ENCODE results near the gene SF3A2. TPM values are rescaled to one million over a fixed set of nuclear protein-coding genes. Genes with fewer than 3 reads are reported as not detected.

Gene SF3A2
- total RNA-seq, 2 experiments from 2014 or later = 124 to 206 TPM

DNA sequence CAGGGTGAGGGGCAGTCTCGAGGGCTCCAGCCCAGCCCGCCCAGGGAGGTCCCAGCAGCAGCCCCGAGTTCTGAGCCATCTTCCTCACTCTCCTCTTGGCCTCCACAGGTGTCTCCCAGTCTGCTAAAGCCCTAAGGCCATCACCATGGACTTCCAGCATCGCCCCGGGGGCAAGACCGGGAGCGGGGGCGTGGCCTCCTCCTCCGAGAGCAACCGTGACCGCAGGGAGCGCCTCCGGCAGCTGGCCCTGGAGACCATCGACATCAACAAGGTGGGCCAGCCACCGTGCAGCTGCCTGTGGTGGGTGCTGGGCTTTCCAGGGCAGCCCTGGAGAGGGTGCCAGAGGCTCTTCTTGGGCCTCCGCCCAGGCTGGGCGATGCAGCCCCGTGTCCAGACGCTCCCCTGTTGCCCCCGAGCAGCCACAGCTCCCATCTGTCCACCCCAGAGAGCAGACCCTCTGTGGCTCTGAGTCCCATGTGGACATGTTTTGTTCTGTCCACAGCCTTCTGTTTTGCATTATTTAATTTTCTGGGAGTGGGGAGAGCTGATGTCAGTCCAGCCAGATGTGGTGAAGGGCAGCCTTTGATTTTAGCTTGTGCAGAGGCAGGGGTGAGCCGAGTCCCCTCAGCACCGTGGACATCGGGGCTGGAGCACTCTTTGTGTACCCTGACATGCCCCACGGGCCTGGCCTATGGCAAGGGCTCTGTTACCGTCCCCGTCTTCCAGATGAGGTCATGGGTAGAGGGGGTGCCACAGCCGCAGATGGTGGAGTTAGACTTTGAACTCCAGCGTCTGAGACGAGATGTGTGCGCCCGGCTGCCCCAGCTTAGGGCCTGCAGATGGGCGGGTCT lies 6.9 kb downstream of the SF3A2 start:
- CTCF ChIA-PET (ENCODE audit: unreplicated experiment) = no interaction called here
- no TSS peak for BruUV-seq (replicated peaks)
- no peak overlapping the region for H3K27ac ChIP-seq (ENCODE audit: low read depth, low read length, poor library complexity, severe bottlenecking)
- no peak for DNase-seq (ENCODE audit: low spot score)
- TF ChIP-seq EZH2phosphoT487 (IDR thresholded peaks at IDR 0.05; ENCODE audit: borderline replicate concordance, low read depth, low read length) = no peak
- H4K20me1 ChIP-seq (ENCODE audit: insufficient read depth, low read length) = peaks cover 34% of the 10 kb centered on the region
- no peak overlapping the region for H3K4me2 ChIP-seq (ENCODE audit: low read length)
- POLR2A ChIA-PET = no interaction called here
- H3K4me3 ChIP-seq (ENCODE audit: low read depth, low read length, poor library complexity, severe bottlenecking) = no peak overlapping the region
- peaks cover 99% of the 10 kb centered on the region for H3K36me3 ChIP-seq (ENCODE audit: insufficient read depth, low read length)
- peaks cover 51% of the 10 kb centered on the region for H3K79me2 ChIP-seq (ENCODE audit: insufficient read depth, low read depth, low read length)
- H3K9me3 ChIP-seq (ENCODE audit: low read length) = no peaks in the 10 kb centered on the region
- H3K9me2 ChIP-seq (ENCODE audit: insufficient read depth, low read length) = no peaks in the 10 kb centered on the region
- intact Hi-C loops (cut with micrococcal nuclease; ENCODE audit: unreplicated experiment) = no loop called here
- no peak overlapping the region for H2AFZ ChIP-seq (ENCODE audit: low read length)
- H3K4me1 ChIP-seq (ENCODE audit: insufficient read depth, low read length, poor library complexity, severe bottlenecking) = peaks cover 30% of the 10 kb centered on the region

DNA sequence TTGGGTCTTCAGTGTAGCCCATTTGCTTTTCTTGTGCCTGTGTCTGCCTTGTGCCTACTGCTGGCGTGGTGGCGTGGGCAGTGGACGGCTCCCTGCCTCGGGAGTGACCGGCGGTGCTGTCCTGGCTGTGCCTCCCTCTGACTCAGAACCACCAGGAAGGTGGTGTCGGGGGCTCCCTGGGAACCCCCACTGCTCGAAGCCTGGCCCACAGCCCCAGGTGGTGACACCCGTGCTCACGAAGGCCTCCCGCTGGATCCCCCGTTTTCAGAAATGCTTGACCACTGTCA lies 7.4 kb downstream of the SF3A2 start:
- POLR2A ChIA-PET = no interaction called here
- peaks cover 24% of the 10 kb centered on the region for H3K4me1 ChIP-seq (ENCODE audit: insufficient read depth, low read length, poor library complexity, severe bottlenecking)
- H3K36me3 ChIP-seq (ENCODE audit: insufficient read depth, low read length) = peaks cover 98% of the 10 kb centered on the region

DNA sequence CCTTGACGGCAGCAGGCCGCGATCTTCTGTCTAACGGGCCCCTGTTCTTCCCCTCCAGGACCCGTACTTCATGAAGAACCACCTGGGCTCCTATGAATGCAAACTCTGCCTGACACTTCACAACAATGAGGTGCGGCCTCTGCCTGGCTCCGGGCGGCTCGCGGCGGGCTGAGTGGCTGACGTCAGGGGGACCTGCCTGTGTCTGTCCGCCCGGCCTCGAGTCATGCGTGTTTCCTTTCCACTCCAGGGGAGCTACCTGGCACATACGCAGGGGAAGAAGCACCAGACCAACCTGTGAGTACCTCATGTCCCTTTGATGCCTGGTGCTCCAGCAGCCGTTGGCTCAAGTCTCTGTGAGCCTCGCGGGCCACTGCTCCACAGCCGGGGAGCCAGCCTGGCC lies 7.9 kb downstream of the SF3A2 start:
- no peak overlapping the region for H2AFZ ChIP-seq (ENCODE audit: low read length)
- ChIA-PET CTCF (ENCODE audit: unreplicated experiment) (no interaction called here), POLR2A (interaction anchor here (0.6 kb wide), 1 partner anchor 66 kb away, joined by 3 read pairs; no protein-coding TSS in a partner anchor)
- no peaks in the 10 kb centered on the region for H3K9me2 ChIP-seq (ENCODE audit: insufficient read depth, low read length)
- peaks cover 23% of the 10 kb centered on the region for H3K4me1 ChIP-seq (ENCODE audit: insufficient read depth, low read length, poor library complexity, severe bottlenecking)
- no peak overlapping the region for H3K4me3 ChIP-seq (ENCODE audit: low read depth, low read length, poor library complexity, severe bottlenecking)
- intact Hi-C loops (cut with micrococcal nuclease; ENCODE audit: unreplicated experiment) = no loop called here
- no peak overlapping the region for H3K27ac ChIP-seq (ENCODE audit: low read depth, low read length, poor library complexity, severe bottlenecking)
- BruUV-seq (replicated peaks) = no TSS peak
- DNase-seq (ENCODE audit: low spot score) = no peak
- no peak overlapping the region for H3K4me2 ChIP-seq (ENCODE audit: low read length)
- H4K20me1 ChIP-seq (ENCODE audit: insufficient read depth, low read length) = peaks cover 27% of the 10 kb centered on the region
- H3K79me2 ChIP-seq (ENCODE audit: insufficient read depth, low read depth, low read length) = peaks cover 41% of the 10 kb centered on the region
- peaks cover 94% of the 10 kb centered on the region for H3K36me3 ChIP-seq (ENCODE audit: insufficient read depth, low read length)
- TF ChIP-seq, protein P1, sequence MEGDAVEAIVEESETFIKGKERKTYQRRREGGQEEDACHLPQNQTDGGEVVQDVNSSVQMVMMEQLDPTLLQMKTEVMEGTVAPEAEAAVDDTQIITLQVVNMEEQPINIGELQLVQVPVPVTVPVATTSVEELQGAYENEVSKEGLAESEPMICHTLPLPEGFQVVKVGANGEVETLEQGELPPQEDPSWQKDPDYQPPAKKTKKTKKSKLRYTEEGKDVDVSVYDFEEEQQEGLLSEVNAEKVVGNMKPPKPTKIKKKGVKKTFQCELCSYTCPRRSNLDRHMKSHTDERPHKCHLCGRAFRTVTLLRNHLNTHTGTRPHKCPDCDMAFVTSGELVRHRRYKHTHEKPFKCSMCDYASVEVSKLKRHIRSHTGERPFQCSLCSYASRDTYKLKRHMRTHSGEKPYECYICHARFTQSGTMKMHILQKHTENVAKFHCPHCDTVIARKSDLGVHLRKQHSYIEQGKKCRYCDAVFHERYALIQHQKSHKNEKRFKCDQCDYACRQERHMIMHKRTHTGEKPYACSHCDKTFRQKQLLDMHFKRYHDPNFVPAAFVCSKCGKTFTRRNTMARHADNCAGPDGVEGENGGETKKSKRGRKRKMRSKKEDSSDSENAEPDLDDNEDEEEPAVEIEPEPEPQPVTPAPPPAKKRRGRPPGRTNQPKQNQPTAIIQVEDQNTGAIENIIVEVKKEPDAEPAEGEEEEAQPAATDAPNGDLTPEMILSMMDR (conservative IDR thresholded peaks at IDR 0.05; ENCODE audit: low read length) = no peak
- no peaks in the 10 kb centered on the region for H3K9me3 ChIP-seq (ENCODE audit: low read length)

More for the DNA sequence above, 7.4 kb downstream of the SF3A2 start:
- H2AFZ ChIP-seq (ENCODE audit: low read length) = no peak overlapping the region
- H4K20me1 ChIP-seq (ENCODE audit: insufficient read depth, low read length) = peaks cover 29% of the 10 kb centered on the region
- H3K4me2 ChIP-seq (ENCODE audit: low read length) = no peak overlapping the region
- BruUV-seq (replicated peaks) = no TSS peak
- intact Hi-C loops (cut with micrococcal nuclease; ENCODE audit: unreplicated experiment) = no loop called here
- H3K9me2 ChIP-seq (ENCODE audit: insufficient read depth, low read length) = no peaks in the 10 kb centered on the region
- H3K79me2 ChIP-seq (ENCODE audit: insufficient read depth, low read depth, low read length) = peaks cover 46% of the 10 kb centered on the region
- H3K9me3 ChIP-seq (ENCODE audit: low read length) = no peaks in the 10 kb centered on the region
- H3K27ac ChIP-seq (ENCODE audit: low read depth, low read length, poor library complexity, severe bottlenecking) = no peak overlapping the region
- CTCF ChIA-PET (ENCODE audit: unreplicated experiment) = no interaction called here
- H3K4me3 ChIP-seq (ENCODE audit: low read depth, low read length, poor library complexity, severe bottlenecking) = no peak overlapping the region
- no peak for TF ChIP-seq EZH2phosphoT487 (IDR thresholded peaks at IDR 0.05; ENCODE audit: borderline replicate concordance, low read depth, low read length)
- TF ChIP-seq, protein P1 (conservative IDR thresholded peaks at IDR 0.05; ENCODE audit: low read length) = no peak
- no peak for DNase-seq (ENCODE audit: low spot score)

Data from OCI-LY7 (cell line).